GM12892 (cell line): Measurements from ENCODE around the gene SDHA.

ENCODE experiments used
- DNase-seq: peaks from one replicate; pipeline ENCODE4 v3.0.0; 2011; ENCODE audit not compliant: insufficient read length
- FAIRE-seq: peaks from 2 replicates; lab custom pipeline; 2011; peaks lifted over from hg19 to GRCh38; lab: Jason Lieb, UNC
- POLR2A ChIP-seq: IDR thresholded peaks from 2 replicates; pipeline ENCODE4 v1.6.1; 2011; ENCODE audit warnings: low read depth, low read length, control low read depth
- POLR2AphosphoS5 ChIP-seq: IDR thresholded peaks from 2 replicates; pipeline ENCODE4 v1.6.1; 2011; ENCODE audit warnings: low read depth, low read length, control low read depth
- TAF1 ChIP-seq: IDR thresholded peaks from 2 replicates; pipeline ENCODE4 v1.6.1; 2011; ENCODE audit warnings: low read depth, mild to moderate bottlenecking, control low read depth, low read length, borderline replicate concordance

The SDHA gene

GRCh38 chr5:187042-187431, 31.1 kb upstream of the SDHA start:
- FAIRE-seq (no peak), DNase-seq (no peak)
- no peak for TF ChIP-seq POLR2A
- TF ChIP-seq TAF1: no peak
- no peak for TF ChIP-seq POLR2AphosphoS5

GRCh38 chr5:187617-188451, 30.3 kb upstream of the SDHA start:
- FAIRE-seq: no peak
- TF ChIP-seq POLR2AphosphoS5: no peak
- no peak for TF ChIP-seq TAF1
- TF ChIP-seq POLR2A: no peak

GRCh38 chr5:188488-189481, 29.3 kb upstream of the SDHA start:
- no peak for TF ChIP-seq POLR2A
- TF ChIP-seq POLR2AphosphoS5: no peak
- no peak for TF ChIP-seq TAF1
- DNase-seq (peak; percentile 97), FAIRE-seq (peak; percentile 95)

More at GRCh38 chr5:187617-188451, 30.3 kb upstream of the SDHA start:
- DNase-seq: no peak

GRCh38 chr5:189486-189885, 28.6 kb upstream of the SDHA start:
- no peak for TF ChIP-seq POLR2A
- TF ChIP-seq TAF1: no peak
- no peak for DNase-seq
- no peak for FAIRE-seq

- DNase-seq (no peak), FAIRE-seq (no peak)
- TF ChIP-seq POLR2AphosphoS5: no peak
- no peak for TF ChIP-seq POLR2A
- no peak for TF ChIP-seq TAF1
Measured at GRCh38 chr5:189976-190365, 28.1 kb upstream of the SDHA start.

- FAIRE-seq (no peak), DNase-seq (no peak)
- TF ChIP-seq POLR2A (no peak), POLR2AphosphoS5 (no peak), TAF1 (no peak)
Measured at GRCh38 chr5:190366-191035, 27.6 kb upstream of the SDHA start.

GRCh38 chr5:191036-191948, 26.8 kb upstream of the SDHA start, which contains the start of gene LRRC14B:
LRRC14B (plus strand) TSS chr5:191495; CDS start chr5:191539, 44 bp downstream.
- FAIRE-seq: no peak
- TF ChIP-seq POLR2A: no peak
- no peak for TF ChIP-seq TAF1
- TF ChIP-seq POLR2AphosphoS5: no peak
- no peak for DNase-seq

GRCh38 chr5:191949-192690, 26.0 kb upstream of the SDHA start:
- FAIRE-seq (no peak), DNase-seq (no peak)
- TF ChIP-seq TAF1 (no peak), POLR2AphosphoS5 (no peak), POLR2A (no peak)

GRCh38 chr5:192691-192969, 25.5 kb upstream of the SDHA start:
- FAIRE-seq: no peak
- TF ChIP-seq POLR2A: no peak
- no peak for TF ChIP-seq TAF1
- no peak for TF ChIP-seq POLR2AphosphoS5
- no peak for DNase-seq
